WERI-Rb-1 (cell line): ENCODE results near the gene UMPS.

Experiments used
- DNase-seq: peaks from one replicate; pipeline ENCODE4 v3.0.0-alpha.2; 2020
- H3K27ac ChIP-seq: fragments of 250-450 bp; sonication (Bioruptor Pico); 2 replicates; pipeline ENCODE4 v1.5.1; 2020; ENCODE audit warnings: mild to moderate bottlenecking, moderate library complexity
- H3K27me3 ChIP-seq: fragments of 250-450 bp; sonication (Bioruptor Pico); 2 replicates; pipeline ENCODE4 v1.5.1; 2021; ENCODE audit warnings: mild to moderate bottlenecking, low read depth, moderate library complexity; ENCODE audit not compliant: insufficient read depth, severe bottlenecking
- H3K36me3 ChIP-seq: fragments of 250-450 bp; sonication (Bioruptor Pico); 2 replicates; pipeline ENCODE4 v1.5.1; 2020; ENCODE audit warnings: mild to moderate bottlenecking, moderate library complexity
- H3K4me3 ChIP-seq: 2 replicates; pipeline ENCODE4 v1.5.1; 2011; ENCODE audit warnings: low read depth, mild to moderate bottlenecking, control low read depth, low read length
- H3K9me3 ChIP-seq: fragments of 250-450 bp; sonication (Bioruptor Pico); 2 replicates; pipeline ENCODE4 v1.5.1; 2021; ENCODE audit warnings: mild to moderate bottlenecking, moderate library complexity; ENCODE audit not compliant: severe bottlenecking
- TF ChIP-seq, protein P1 (sequence below): IDR thresholded peaks from 2 replicates; pipeline ENCODE4 v1.5.1; 2011; ENCODE audit warnings: low read depth, mild to moderate bottlenecking, control low read depth, inconsistent platforms, low read length

The UMPS gene

DNA sequence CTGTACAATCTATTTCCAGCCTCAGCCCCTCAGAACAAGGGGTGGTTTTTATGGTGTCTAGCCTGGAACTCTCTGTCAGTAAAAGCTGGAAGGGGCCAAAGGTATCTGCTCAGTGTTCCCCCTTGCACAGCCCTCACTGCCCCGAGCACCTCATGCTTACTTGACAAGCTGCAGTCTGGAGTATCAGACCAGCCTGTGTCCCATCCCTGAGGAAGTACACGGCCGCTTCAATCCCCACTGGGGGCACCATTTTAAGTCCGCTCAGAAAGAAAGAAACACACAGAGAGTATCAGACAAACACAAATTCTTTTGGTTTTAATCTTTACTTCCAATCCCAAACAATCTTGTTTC, 32.4 kb downstream of the UMPS start:
- Histone ChIP-seq H3K9me3 (no peaks in the 10 kb centered on the region), H3K27ac (no peak overlapping the region), H3K4me3 (no peak overlapping the region), H3K27me3 (no peaks in the 10 kb centered on the region), H3K36me3 (no peaks in the 10 kb centered on the region)
- TF ChIP-seq, protein P1, sequence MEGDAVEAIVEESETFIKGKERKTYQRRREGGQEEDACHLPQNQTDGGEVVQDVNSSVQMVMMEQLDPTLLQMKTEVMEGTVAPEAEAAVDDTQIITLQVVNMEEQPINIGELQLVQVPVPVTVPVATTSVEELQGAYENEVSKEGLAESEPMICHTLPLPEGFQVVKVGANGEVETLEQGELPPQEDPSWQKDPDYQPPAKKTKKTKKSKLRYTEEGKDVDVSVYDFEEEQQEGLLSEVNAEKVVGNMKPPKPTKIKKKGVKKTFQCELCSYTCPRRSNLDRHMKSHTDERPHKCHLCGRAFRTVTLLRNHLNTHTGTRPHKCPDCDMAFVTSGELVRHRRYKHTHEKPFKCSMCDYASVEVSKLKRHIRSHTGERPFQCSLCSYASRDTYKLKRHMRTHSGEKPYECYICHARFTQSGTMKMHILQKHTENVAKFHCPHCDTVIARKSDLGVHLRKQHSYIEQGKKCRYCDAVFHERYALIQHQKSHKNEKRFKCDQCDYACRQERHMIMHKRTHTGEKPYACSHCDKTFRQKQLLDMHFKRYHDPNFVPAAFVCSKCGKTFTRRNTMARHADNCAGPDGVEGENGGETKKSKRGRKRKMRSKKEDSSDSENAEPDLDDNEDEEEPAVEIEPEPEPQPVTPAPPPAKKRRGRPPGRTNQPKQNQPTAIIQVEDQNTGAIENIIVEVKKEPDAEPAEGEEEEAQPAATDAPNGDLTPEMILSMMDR, result no peak
- DNase-seq, result no peak

- H3K27me3 ChIP-seq, result no peaks in the 10 kb centered on the region
- H3K4me3 ChIP-seq, result no peak overlapping the region
- no peak overlapping the region for H3K27ac ChIP-seq
- TF ChIP-seq, protein P1, result no peak
- no peaks in the 10 kb centered on the region for H3K9me3 ChIP-seq
- DNase-seq, result no peak
- H3K36me3 ChIP-seq, result no peaks in the 10 kb centered on the region
These were observed 33.0 kb downstream of the UMPS start for GRCh38 chr3:124763206-124763605.

DNA sequence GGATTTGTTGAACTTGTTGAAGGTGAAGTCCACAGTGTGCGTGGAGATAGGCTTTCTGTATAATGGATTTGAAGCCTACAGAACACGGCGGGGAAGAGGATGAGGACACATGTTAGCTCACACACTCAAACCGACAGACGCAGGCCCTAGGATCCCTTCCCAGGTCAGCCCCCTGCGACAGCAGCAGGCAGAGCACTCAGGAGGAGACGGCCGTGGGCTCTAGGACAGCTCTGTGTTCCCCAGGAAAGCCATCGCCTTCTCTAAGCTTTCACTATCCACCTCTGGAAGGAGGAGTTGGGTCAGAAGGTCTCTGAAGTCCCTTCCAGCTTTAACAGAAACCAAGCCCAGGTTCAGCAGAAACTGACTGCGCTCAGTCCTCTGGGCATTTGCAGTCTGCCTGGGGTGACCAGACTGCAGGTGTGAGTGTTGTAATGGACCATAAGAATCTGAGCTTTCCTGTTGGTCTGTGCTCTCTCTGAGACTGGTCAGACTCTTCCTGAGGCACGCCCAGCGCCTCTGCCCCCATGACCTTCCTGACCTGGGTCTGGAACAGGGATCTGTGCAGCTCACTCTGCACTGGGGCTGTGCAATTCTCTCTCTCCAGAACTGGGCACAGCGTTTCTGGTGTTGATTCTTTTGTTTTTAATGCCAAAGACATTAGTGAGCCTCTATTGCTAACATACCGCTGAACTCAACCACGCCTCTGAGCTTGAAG, 33.5 kb downstream of the UMPS start:
- TF ChIP-seq, protein P1, result no peak
- H3K36me3 ChIP-seq, result no peaks in the 10 kb centered on the region
- H3K27me3 ChIP-seq, result no peaks in the 10 kb centered on the region
- H3K4me3 ChIP-seq, result no peak overlapping the region
- no peak overlapping the region for H3K27ac ChIP-seq
- no peak for DNase-seq
- H3K9me3 ChIP-seq, result no peaks in the 10 kb centered on the region

DNA sequence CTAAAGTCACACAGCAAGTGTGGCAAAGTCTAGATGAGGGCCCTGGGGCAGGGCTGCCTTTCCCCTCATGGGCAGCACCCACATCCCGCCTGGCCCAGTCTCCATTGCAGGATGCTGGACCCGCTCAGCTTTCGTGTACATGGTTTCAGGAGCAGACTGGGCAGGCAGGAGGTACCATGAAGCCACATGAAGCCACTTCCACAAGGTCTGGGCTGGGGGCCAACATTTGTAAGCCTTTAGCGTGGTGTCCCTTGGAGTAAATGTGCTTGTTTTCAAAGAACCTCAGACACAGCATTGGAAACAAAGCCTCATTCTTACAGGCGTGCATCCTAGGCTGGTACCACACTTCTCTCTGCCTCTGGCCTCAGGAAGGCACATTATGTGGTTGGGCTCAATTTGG, 34.5 kb downstream of the UMPS start:
- DNase-seq, result no peak
- TF ChIP-seq, protein P1, result no peak
- no peaks in the 10 kb centered on the region for H3K36me3 ChIP-seq
- H3K9me3 ChIP-seq, result no peaks in the 10 kb centered on the region
- H3K27me3 ChIP-seq, result no peaks in the 10 kb centered on the region
- no peak overlapping the region for H3K27ac ChIP-seq
- H3K4me3 ChIP-seq, result no peak overlapping the region

GRCh38 chr3:124765197-124765840, 35.1 kb downstream of the UMPS start:
- H3K27ac ChIP-seq, result no peak overlapping the region
- H3K27me3 ChIP-seq, result no peaks in the 10 kb centered on the region
- no peak overlapping the region for H3K4me3 ChIP-seq
- no peaks in the 10 kb centered on the region for H3K9me3 ChIP-seq
- DNase-seq, result no peak
- TF ChIP-seq, protein P1, result no peak
- no peaks in the 10 kb centered on the region for H3K36me3 ChIP-seq
